ENCODE measurements around the gene FAM47E.

- TF ChIP-seq REST (IDR thresholded peaks at IDR 0.05; ENCODE audit: insufficient read depth in 1 of 2, low read depth in 2 of 2, low read length in 1 of 2) = no peak
- TF ChIP-seq, protein P1, sequence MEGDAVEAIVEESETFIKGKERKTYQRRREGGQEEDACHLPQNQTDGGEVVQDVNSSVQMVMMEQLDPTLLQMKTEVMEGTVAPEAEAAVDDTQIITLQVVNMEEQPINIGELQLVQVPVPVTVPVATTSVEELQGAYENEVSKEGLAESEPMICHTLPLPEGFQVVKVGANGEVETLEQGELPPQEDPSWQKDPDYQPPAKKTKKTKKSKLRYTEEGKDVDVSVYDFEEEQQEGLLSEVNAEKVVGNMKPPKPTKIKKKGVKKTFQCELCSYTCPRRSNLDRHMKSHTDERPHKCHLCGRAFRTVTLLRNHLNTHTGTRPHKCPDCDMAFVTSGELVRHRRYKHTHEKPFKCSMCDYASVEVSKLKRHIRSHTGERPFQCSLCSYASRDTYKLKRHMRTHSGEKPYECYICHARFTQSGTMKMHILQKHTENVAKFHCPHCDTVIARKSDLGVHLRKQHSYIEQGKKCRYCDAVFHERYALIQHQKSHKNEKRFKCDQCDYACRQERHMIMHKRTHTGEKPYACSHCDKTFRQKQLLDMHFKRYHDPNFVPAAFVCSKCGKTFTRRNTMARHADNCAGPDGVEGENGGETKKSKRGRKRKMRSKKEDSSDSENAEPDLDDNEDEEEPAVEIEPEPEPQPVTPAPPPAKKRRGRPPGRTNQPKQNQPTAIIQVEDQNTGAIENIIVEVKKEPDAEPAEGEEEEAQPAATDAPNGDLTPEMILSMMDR (IDR thresholded peaks at IDR 0.05) = no peak
Measured at GRCh38 chr4:76298227-76298626, 46.7 kb downstream of the FAM47E start.

All from Panc1 (cell line).